Measurements from ENCODE around the gene TMEM132D. TPM values are rescaled to one million over a fixed set of nuclear protein-coding genes. Genes with fewer than 3 reads are reported as not detected.

TMEM132D gene
- total and polyA plus RNA-seq, 2 of the 4 experiments (the other 2 are of a cell fraction) = not detected

DNA sequence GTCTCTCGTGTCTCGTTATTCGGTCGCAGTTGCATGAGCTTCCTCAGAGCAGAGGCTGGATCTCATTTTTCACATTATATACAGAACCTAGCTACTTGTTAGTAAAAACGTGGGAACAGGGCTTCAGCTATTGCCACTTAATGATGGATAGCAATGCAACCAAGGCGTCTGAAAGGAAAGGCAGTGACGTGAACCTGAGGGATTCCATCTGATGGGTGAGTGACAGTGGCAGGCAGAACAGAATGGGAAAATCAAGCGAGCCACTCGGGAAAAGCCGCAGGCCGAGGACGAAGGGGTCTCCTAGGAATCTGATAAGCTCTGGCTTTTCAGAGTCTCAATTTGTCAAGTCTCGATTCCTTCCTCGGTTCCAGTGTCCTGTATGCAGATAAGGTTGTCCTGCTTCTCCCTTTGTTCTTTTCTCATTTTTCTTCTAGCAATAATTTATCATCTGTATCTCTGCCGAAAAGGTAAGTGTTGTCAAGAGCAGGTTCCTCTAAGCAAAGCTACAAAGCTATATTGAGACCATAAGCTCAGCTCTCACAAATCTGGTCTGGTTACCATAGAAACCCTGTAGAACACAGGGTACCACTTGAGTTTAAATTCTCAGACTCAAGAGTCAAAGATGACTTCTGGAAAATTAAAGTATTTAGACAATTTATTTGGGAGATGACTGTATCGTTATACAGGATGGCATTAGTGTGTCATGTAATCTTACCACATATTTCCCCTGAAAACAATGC, 633.9 kb downstream of the TMEM132D start:
- H4K91ac ChIP-seq (ENCODE audit: insufficient read depth, low read depth, low read length) = no peak overlapping the region
- no peak overlapping the region for H3K18ac ChIP-seq (ENCODE audit: low read depth, low read length)
- H3K79me1 ChIP-seq (ENCODE audit: low read depth in 1 of 2, low read length in 2 of 2) = no peaks in the 10 kb centered on the region
- CTCF ChIA-PET = no interaction called here
- dilution Hi-C loops (cut with HindIII; ENCODE audit: low sequenced_read_pairs, unreplicated experiment) = no loop called here
- no peak overlapping the region for H4K5ac ChIP-seq (ENCODE audit: low read depth, low read length)
- no peak overlapping the region for H3K27ac ChIP-seq (ENCODE audit: insufficient read depth, low read length)
- no peak overlapping the region for H3K4me3 ChIP-seq (ENCODE audit: insufficient read depth, low read depth, low read length)
- no peak overlapping the region for H2AFZ ChIP-seq (replicated peaks; ENCODE audit: low read length, poor library complexity)
- H4K20me1 ChIP-seq (ENCODE audit: insufficient read depth, low read length) = no peaks in the 10 kb centered on the region
- POLR2A ChIA-PET (ENCODE audit: unreplicated experiment) = no interaction called here
- H3K9me1 ChIP-seq (ENCODE audit: insufficient read depth, low read length) = no peaks in the 10 kb centered on the region
- H3K27me3 ChIP-seq (ENCODE audit: control insufficient read depth, insufficient read depth, low read length) = no peaks in the 10 kb centered on the region
- H4K8ac ChIP-seq (ENCODE audit: low read depth in 2 of 2, low read length in 2 of 2) = no peak overlapping the region
- no peaks in the 10 kb centered on the region for H3K4me1 ChIP-seq (ENCODE audit: control insufficient read depth, insufficient read depth, low read length)
- ATAC-seq (ENCODE audit: low read depth) = no peak
- 67% methylated on average over 3 of the region's 16 CpGs; no CpG with 5 or more reads in 1 of the 2 experiments for WGBS, 2 experiments (ENCODE audit: extremely low coverage in 2 of 2, insufficient read length in 1 of 2)
- H3K23ac ChIP-seq (ENCODE audit: low read depth, low read length) = no peak overlapping the region
- H3K36me3 ChIP-seq (ENCODE audit: control insufficient read depth, insufficient read depth, low read length) = no peaks in the 10 kb centered on the region
- intact Hi-C loops (cut with micrococcal nuclease) = no loop called here
- peaks cover 33% of the 10 kb centered on the region for H3K9me3 ChIP-seq (ENCODE audit: control insufficient read depth, insufficient read depth, low read length)
- H2AK9ac ChIP-seq (replicated peaks; ENCODE audit: low read depth, low read length, poor library complexity) = no peak overlapping the region
- no peak overlapping the region for H2BK5ac ChIP-seq (ENCODE audit: low read depth, low read length, poor library complexity, severe bottlenecking)
- BruUV-seq (replicated peaks) = no TSS peak
- H2BK20ac ChIP-seq (ENCODE audit: low read depth, low read length) = no peak overlapping the region
- DNase-seq = no peak
- H2AK5ac ChIP-seq (ENCODE audit: low read depth, low read length) = no peak overlapping the region
- no peak overlapping the region for H3K4ac ChIP-seq (ENCODE audit: low read depth, low read length)
- H2BK15ac ChIP-seq (ENCODE audit: low read depth, low read length) = no peak overlapping the region
- no peak overlapping the region for H2BK120ac ChIP-seq (ENCODE audit: low read depth, low read length)
- no peak for TF ChIP-seq SMC3 (IDR thresholded peaks at IDR 0.05; ENCODE audit: low read depth, low read length)
- no peak for TF ChIP-seq RCOR1 (IDR thresholded peaks at IDR 0.05; ENCODE audit: insufficient replicate concordance, low read length)
- TF ChIP-seq MAFK (IDR thresholded peaks at IDR 0.05; ENCODE audit: low read depth, low read length) = no peak
- no peak for TF ChIP-seq MAZ (IDR thresholded peaks at IDR 0.05; ENCODE audit: borderline replicate concordance, low read depth, low read length)
- TF ChIP-seq RFX5 (IDR thresholded peaks at IDR 0.05; ENCODE audit: low read depth, low read length) = no peak
- TF ChIP-seq, protein P1, sequence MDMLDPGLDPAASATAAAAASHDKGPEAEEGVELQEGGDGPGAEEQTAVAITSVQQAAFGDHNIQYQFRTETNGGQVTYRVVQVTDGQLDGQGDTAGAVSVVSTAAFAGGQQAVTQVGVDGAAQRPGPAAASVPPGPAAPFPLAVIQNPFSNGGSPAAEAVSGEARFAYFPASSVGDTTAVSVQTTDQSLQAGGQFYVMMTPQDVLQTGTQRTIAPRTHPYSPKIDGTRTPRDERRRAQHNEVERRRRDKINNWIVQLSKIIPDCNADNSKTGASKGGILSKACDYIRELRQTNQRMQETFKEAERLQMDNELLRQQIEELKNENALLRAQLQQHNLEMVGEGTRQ (IDR thresholded peaks at IDR 0.05; ENCODE audit: low read depth, low read length) = no peak
- no peak for TF ChIP-seq NFE2L2 (IDR thresholded peaks at IDR 0.05; ENCODE audit: low read depth, low read length)
- TF ChIP-seq, protein P2, sequence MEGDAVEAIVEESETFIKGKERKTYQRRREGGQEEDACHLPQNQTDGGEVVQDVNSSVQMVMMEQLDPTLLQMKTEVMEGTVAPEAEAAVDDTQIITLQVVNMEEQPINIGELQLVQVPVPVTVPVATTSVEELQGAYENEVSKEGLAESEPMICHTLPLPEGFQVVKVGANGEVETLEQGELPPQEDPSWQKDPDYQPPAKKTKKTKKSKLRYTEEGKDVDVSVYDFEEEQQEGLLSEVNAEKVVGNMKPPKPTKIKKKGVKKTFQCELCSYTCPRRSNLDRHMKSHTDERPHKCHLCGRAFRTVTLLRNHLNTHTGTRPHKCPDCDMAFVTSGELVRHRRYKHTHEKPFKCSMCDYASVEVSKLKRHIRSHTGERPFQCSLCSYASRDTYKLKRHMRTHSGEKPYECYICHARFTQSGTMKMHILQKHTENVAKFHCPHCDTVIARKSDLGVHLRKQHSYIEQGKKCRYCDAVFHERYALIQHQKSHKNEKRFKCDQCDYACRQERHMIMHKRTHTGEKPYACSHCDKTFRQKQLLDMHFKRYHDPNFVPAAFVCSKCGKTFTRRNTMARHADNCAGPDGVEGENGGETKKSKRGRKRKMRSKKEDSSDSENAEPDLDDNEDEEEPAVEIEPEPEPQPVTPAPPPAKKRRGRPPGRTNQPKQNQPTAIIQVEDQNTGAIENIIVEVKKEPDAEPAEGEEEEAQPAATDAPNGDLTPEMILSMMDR (conservative IDR thresholded peaks at IDR 0.05; ENCODE audit: low read depth, low read length) = no peak
- TF ChIP-seq FOS (IDR thresholded peaks at IDR 0.05; ENCODE audit: low read depth, low read length) = no peak
- no peak for TF ChIP-seq CEBPB (IDR thresholded peaks at IDR 0.05; ENCODE audit: low read depth, low read length)
- TF ChIP-seq, protein P3, sequence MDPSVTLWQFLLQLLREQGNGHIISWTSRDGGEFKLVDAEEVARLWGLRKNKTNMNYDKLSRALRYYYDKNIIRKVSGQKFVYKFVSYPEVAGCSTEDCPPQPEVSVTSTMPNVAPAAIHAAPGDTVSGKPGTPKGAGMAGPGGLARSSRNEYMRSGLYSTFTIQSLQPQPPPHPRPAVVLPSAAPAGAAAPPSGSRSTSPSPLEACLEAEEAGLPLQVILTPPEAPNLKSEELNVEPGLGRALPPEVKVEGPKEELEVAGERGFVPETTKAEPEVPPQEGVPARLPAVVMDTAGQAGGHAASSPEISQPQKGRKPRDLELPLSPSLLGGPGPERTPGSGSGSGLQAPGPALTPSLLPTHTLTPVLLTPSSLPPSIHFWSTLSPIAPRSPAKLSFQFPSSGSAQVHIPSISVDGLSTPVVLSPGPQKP (IDR thresholded peaks at IDR 0.05; ENCODE audit: borderline replicate concordance, low read depth, low read length) = no peak
- TF ChIP-seq MXI1 (IDR thresholded peaks at IDR 0.05; ENCODE audit: borderline replicate concordance, low read depth, low read length) = no peak
- TF ChIP-seq BHLHE40 (IDR thresholded peaks at IDR 0.05; ENCODE audit: low read depth, low read length) = no peak
- no peak for TF ChIP-seq POLR2A (IDR thresholded peaks at IDR 0.05; ENCODE audit: low read depth, low read length)
- TF ChIP-seq CHD1 (IDR thresholded peaks at IDR 0.05; ENCODE audit: low read depth, low read length) = no peak
- TF ChIP-seq RAD21 (IDR thresholded peaks at IDR 0.05; ENCODE audit: low read length) = no peak
- H3K14ac ChIP-seq (replicated peaks; ENCODE audit: low read depth, low read length) = no peak overlapping the region
- H3K56ac ChIP-seq (ENCODE audit: extremely low read depth, insufficient read depth, low read length) = no peak overlapping the region
- no peak overlapping the region for H3K4me2 ChIP-seq (ENCODE audit: low read depth, low read length)
- H3K9ac ChIP-seq (ENCODE audit: low read depth, low read length) = no peak overlapping the region
- in situ Hi-C loops (cut with MboI; ENCODE audit: low sequenced_read_pairs) = no loop called here
